GM12801 (cell line): ENCODE results near the gene ADGRD1.

Experiments used
- TF ChIP-seq, protein P1 (sequence below): IDR thresholded peaks from one replicate; pipeline ENCODE4 v1.5.1; 2011; ENCODE audit warnings: control low read depth; ENCODE audit not compliant: insufficient read length; ENCODE audit errors: extremely low read depth

ADGRD1 gene

DNA sequence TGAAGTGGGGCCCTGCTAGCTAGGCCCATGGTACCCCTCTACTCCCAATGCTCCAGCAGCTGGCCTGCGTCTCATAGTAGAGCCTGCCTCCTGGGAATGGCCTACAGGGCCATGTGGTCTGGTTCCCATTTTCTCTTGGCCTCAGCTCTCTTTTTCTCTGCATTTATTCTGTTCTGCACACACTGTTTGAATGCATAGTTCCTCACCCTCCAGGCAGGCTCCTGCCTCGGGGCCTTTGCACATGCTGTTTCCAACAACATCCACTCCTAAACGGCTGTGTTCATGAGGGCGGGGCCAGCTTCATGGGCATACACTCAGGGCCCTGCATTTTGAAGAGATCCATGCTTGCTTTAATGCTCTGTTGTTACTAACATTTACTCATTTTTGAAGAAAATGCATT is 204.0 kb downstream of the ADGRD1 start:
- TF ChIP-seq, protein P1, sequence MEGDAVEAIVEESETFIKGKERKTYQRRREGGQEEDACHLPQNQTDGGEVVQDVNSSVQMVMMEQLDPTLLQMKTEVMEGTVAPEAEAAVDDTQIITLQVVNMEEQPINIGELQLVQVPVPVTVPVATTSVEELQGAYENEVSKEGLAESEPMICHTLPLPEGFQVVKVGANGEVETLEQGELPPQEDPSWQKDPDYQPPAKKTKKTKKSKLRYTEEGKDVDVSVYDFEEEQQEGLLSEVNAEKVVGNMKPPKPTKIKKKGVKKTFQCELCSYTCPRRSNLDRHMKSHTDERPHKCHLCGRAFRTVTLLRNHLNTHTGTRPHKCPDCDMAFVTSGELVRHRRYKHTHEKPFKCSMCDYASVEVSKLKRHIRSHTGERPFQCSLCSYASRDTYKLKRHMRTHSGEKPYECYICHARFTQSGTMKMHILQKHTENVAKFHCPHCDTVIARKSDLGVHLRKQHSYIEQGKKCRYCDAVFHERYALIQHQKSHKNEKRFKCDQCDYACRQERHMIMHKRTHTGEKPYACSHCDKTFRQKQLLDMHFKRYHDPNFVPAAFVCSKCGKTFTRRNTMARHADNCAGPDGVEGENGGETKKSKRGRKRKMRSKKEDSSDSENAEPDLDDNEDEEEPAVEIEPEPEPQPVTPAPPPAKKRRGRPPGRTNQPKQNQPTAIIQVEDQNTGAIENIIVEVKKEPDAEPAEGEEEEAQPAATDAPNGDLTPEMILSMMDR, result no peak

DNA sequence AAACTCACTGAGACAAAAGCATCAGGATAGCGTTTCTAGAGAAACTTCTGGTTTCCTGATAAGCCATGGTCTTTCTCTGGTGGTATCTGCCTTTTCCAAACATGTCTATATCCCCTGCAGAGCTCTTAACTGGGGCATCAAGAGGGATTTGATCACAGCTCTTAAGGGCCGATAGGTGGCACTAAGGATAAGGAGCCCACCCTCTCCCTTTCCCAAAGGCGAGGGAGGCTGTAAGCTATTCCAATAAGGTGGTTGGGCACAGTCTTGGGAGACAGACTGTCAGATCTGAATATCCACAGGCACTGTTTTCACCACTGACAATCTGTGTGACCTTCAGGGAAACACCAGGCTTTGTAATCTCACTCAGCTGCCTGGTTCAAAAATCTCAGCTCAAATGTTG is 206.0 kb downstream of the ADGRD1 start:
- TF ChIP-seq, protein P1, result no peak

DNA sequence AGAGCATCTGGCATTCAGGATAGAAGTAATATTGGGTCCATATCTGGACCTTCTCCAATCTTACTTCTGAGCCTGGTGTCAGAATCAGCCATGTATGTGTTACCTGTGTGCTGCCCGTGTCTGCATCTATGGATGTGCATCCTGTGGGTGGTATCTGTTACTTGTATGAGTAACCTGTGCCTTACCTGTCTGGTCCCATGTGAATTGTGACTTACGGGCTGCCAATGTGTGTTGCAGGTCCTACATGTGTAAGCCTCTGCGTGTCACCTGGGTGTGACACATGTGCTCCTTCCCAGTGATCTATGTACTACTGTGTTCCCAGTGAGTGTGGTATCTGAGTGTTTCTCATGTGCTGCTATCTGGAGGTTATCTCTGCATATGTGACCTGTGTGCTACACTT is 208.4 kb downstream of the ADGRD1 start:
- TF ChIP-seq, protein P1, result no peak

DNA sequence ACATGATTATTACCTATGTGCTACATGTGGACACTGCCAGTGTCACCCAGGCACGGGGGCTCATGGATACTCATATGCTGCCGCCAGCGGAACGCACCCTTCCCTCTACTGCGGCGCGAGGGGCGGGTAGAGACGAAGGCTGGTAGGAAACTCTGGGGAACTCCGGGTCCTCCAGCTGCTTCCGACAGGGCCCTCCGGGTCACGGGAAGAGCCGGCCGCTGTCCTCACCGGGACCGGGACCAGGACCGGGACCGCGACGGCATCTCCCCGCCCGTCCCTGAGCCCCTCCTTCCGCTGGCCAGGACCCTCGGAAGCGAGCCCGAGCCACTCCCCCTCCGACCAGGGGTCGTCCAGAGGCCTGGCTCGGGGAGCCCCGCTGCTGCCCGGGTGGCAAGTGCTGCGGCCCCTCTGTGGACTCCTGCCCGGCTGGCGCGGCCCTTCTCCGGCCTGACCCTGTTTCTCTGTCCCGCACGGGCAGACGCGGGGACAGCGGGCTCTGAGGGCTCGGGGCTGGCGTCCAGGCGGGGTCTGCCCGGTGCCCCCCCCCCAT is 209.6 kb downstream of the ADGRD1 start:
- TF ChIP-seq, protein P1, result no peak

DNA sequence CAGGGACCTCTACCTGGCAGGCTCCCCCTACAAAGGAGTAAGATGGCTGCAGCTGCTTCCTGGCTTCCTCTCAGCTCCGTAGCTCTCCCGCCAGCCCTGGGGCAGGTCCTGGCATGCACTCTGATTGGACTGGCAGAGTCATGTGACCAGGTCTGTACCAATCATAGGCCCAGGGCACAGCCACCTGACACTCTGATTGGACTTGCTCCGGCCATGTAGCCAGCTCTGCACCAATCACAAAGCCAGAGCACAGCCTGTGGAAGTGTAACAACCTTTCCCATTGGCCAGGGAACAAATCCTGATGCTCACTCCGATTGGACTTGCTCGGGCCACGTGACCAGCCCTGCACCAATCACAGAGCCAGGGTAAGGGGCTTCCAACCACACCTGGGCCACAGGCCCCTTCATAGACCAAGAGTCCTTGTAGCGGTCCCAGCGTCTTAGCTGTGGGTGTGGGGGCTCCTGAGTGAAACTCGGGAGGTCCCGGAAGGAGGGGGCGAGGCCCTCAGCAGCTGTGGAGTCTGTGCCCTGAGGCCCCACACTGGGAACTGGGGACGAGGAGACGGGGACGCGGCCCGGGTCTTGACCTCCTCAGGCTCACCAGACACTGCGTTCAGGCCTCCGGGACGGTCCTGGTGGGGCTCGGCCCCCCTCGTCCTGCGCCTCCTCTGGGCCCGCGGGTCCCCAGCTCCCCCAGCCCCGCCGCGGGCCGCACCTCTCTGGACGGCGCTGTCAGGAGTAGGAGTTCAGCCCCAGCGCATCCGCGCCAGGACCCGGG is 210.6 kb downstream of the ADGRD1 start:
- TF ChIP-seq, protein P1, result no peak

DNA sequence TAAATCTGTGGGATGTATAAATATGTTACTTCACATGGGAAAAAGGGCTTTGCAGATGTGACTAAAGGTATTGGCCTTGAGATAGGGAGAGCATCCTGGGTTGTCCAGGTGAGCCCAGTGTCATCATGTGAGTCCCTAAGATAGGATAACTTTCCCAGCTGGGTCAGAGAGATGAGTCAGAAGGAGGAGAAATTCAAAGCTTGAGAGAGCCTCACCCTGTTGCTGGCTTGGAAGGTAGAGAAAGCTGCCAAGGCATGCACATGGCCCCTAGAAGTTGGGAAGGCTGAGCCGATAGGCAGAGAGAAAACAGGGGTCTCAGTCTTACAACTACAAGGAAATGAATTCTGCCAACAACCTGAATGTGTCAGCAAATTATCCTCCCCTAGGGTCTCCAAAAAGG is 213.0 kb downstream of the ADGRD1 start:
- TF ChIP-seq, protein P1, result no peak

DNA sequence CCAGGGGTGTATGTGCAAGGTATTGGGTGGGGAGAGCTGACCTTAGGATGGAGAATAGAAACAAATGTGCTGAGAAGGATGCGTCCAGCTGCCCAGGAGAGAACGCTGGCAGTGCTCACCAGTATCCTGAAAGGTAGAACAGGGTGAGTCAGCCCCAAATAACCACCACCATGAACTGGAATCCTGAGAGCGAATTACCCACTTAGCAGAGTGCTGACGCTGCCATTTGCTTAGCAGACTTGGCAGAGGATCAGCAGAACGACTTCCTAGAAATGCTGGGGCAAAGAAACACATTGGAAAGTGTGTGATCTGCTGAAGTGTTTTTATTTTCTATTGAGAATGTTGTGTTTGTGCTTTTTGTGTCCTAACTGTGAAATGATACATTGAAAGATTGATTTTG is 213.6 kb downstream of the ADGRD1 start:
- TF ChIP-seq, protein P1, result no peak
